SK-N-SH treated with all-trans-retinoic acid at 6 μM for 48 hours (cell line): ENCODE measurements around the gene ARHGAP26.
"Not testable (repeated sequence)": the region's sequence is repeated elsewhere in the genome, so short reads cannot be mapped to it uniquely, and the experiment has no call there.

Source experiments
- ARNTL ChIP-seq: fragments of 450-650 bp; formaldehyde crosslinking; IDR thresholded peaks from 2 replicates; pipeline ENCODE4 v1.5.0; 2020; ENCODE audit warnings: low read depth, mild to moderate bottlenecking, moderate library complexity, borderline replicate concordance
- ESRRG ChIP-seq: fragments of 250-450 bp; sonication (Bioruptor Pico); IDR thresholded peaks from 2 replicates; pipeline ENCODE4 v1.6.1; 2021; ENCODE audit warnings: mild to moderate bottlenecking
- ISL1 ChIP-seq: fragments of 250-450 bp; sonication (Bioruptor Pico); IDR thresholded peaks from 2 replicates; pipeline ENCODE4 v2.1.2; 2022; ENCODE audit warnings: mild to moderate bottlenecking, moderate library complexity
- PPARA ChIP-seq: fragments of 250-450 bp; sonication (Bioruptor Pico); IDR thresholded peaks from 2 replicates; pipeline ENCODE4 v1.5.0; 2020; ENCODE audit warnings: mild to moderate bottlenecking, borderline replicate concordance
- RARB ChIP-seq: fragments of 250-450 bp; sonication (Bioruptor Pico); IDR thresholded peaks from 2 replicates; pipeline ENCODE4 v1.8.0; 2021; ENCODE audit warnings: mild to moderate bottlenecking, moderate library complexity
- ZC3H10 ChIP-seq: fragments of 250-450 bp; sonication (Bioruptor Pico); IDR thresholded peaks from 2 replicates; pipeline ENCODE4 v1.5.1; 2021; ENCODE audit warnings: mild to moderate bottlenecking, moderate library complexity
- ZFP30 ChIP-seq: fragments of 450-650 bp; formaldehyde crosslinking; IDR thresholded peaks from 2 replicates; pipeline ENCODE4 v1.5.0; 2022; ENCODE audit warnings: mild to moderate bottlenecking, moderate library complexity
- ZNF565 ChIP-seq: fragments of 450-650 bp; formaldehyde crosslinking; conservative IDR thresholded peaks from 2 replicates; pipeline ENCODE4 v1.5.0; 2020; ENCODE audit warnings: low read depth, mild to moderate bottlenecking, moderate library complexity
- ZNF70 ChIP-seq: fragments of 450-650 bp; formaldehyde crosslinking; IDR thresholded peaks from 2 replicates; pipeline ENCODE4 v1.5.0; 2020; ENCODE audit warnings: mild to moderate bottlenecking, moderate library complexity
- TF ChIP-seq, protein P1 (sequence below): fragments of 250-450 bp; sonication (Bioruptor Pico); IDR thresholded peaks from 2 replicates; pipeline ENCODE4 v1.8.0; 2021; ENCODE audit warnings: low read depth, mild to moderate bottlenecking, moderate library complexity, borderline replicate concordance
- TF ChIP-seq, protein P2 (sequence below): fragments of 250-450 bp; sonication (Bioruptor Pico); IDR thresholded peaks from 2 replicates; pipeline ENCODE4 v1.8.0; 2020; ENCODE audit warnings: mild to moderate bottlenecking, moderate library complexity, borderline replicate concordance
- TF ChIP-seq, protein P3 (sequence below): fragments of 250-450 bp; sonication (Bioruptor Pico); IDR thresholded peaks from 2 replicates; pipeline ENCODE4 v1.5.1; 2020; ENCODE audit warnings: low read depth, mild to moderate bottlenecking, moderate library complexity

DNA sequence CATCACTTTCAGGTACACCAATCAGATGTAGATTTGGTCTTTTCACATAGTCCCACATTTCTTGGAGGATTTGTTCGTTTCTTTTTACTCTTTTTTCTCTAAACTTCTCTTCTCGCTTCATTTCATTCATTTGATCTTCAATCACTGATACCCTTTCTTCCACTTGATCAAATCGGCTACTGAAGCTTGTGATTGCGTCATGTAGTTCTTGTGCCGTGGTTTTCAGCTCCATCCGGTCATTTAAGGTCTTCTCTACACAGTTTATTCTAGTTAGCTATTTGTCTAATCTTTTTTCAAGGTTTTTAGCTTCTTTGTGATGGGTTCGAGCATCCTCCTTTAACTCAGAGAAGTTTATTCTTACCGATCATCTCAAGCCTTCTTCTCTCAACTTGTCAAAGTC lies 219.9 kb downstream of the ARHGAP26 start:
- not testable (repeated sequence) for TF ChIP-seq ZNF70; RARB (CRISPR knock-in tag); ARNTL; ZC3H10 (CRISPR knock-in tag); ZFP30; ISL1 (CRISPR knock-in tag); ESRRG (CRISPR knock-in tag); ZNF565 (CRISPR knock-in tag); PPARA (CRISPR knock-in tag)
- TF ChIP-seq, protein P1, sequence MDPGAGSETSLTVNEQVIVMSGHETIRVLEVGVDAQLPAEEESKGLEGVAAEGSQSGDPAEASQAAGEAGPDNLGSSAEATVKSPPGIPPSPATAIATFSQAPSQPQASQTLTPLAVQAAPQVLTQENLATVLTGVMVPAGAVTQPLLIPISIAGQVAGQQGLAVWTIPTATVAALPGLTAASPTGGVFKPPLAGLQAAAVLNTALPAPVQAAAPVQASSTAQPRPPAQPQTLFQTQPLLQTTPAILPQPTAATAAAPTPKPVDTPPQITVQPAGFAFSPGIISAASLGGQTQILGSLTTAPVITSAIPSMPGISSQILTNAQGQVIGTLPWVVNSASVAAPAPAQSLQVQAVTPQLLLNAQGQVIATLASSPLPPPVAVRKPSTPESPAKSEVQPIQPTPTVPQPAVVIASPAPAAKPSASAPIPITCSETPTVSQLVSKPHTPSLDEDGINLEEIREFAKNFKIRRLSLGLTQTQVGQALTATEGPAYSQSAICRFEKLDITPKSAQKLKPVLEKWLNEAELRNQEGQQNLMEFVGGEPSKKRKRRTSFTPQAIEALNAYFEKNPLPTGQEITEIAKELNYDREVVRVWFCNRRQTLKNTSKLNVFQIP (CRISPR knock-in tag): not testable (repeated sequence)
- TF ChIP-seq, protein P2, sequence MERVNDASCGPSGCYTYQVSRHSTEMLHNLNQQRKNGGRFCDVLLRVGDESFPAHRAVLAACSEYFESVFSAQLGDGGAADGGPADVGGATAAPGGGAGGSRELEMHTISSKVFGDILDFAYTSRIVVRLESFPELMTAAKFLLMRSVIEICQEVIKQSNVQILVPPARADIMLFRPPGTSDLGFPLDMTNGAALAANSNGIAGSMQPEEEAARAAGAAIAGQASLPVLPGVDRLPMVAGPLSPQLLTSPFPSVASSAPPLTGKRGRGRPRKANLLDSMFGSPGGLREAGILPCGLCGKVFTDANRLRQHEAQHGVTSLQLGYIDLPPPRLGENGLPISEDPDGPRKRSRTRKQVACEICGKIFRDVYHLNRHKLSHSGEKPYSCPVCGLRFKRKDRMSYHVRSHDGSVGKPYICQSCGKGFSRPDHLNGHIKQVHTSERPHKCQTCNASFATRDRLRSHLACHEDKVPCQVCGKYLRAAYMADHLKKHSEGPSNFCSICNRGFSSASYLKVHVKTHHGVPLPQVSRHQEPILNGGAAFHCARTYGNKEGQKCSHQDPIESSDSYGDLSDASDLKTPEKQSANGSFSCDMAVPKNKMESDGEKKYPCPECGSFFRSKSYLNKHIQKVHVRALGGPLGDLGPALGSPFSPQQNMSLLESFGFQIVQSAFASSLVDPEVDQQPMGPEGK (CRISPR knock-in tag): not testable (repeated sequence)
- TF ChIP-seq, protein P3, sequence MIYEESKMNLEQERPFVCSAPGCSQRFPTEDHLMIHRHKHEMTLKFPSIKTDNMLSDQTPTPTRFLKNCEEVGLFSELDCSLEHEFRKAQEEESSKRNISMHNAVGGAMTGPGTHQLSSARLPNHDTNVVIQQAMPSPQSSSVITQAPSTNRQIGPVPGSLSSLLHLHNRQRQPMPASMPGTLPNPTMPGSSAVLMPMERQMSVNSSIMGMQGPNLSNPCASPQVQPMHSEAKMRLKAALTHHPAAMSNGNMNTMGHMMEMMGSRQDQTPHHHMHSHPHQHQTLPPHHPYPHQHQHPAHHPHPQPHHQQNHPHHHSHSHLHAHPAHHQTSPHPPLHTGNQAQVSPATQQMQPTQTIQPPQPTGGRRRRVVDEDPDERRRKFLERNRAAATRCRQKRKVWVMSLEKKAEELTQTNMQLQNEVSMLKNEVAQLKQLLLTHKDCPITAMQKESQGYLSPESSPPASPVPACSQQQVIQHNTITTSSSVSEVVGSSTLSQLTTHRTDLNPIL (CRISPR knock-in tag): not testable (repeated sequence)
